Measurements from ENCODE around the gene ZFAND3.

DNA sequence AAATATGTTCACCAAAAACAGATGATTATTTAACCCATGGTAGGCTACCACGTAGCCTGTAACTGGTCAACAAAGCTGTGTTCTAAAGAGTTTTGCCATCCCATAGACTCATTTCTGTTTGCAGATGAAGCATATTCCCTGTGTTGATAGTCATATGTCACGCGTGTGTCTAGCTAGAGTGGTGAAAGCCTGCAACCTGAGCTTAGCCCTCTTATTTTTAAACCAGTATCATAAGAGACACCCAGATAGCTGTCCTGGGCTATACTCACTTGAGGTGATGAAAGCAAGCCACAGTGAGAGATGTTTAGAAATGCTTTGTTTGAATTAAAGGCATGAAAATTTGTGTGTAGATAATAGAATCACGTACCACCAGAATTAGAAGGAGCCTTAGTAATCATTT is 307.8 kb downstream of the ZFAND3 start:
- TF ChIP-seq POLR2A (IDR thresholded peaks at IDR 0.05): no peak
- TF ChIP-seq, protein P1, sequence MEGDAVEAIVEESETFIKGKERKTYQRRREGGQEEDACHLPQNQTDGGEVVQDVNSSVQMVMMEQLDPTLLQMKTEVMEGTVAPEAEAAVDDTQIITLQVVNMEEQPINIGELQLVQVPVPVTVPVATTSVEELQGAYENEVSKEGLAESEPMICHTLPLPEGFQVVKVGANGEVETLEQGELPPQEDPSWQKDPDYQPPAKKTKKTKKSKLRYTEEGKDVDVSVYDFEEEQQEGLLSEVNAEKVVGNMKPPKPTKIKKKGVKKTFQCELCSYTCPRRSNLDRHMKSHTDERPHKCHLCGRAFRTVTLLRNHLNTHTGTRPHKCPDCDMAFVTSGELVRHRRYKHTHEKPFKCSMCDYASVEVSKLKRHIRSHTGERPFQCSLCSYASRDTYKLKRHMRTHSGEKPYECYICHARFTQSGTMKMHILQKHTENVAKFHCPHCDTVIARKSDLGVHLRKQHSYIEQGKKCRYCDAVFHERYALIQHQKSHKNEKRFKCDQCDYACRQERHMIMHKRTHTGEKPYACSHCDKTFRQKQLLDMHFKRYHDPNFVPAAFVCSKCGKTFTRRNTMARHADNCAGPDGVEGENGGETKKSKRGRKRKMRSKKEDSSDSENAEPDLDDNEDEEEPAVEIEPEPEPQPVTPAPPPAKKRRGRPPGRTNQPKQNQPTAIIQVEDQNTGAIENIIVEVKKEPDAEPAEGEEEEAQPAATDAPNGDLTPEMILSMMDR (IDR thresholded peaks at IDR 0.05 in 4 of 5, conservative IDR thresholded peaks at IDR 0.05 in 1 of 5): no peak

All from gastrocnemius medialis (tissue), 4 donors.